Natural killer cell (primary cell): ENCODE results near the gene RPS24. TPM values are rescaled to one million over a fixed set of nuclear protein-coding genes. Genes with fewer than 3 reads are reported as not detected.

Experiments used
- ATAC-seq, 3 donors: fragments of 150-1000 bp in 2 of 3; fragments of 200-7000 bp in 1 of 3; cut with Tn5 transposase; 1 replicate in 1 of 3; 2 replicates in 2 of 3; pipeline ENCODE4 v1.10.0; 2021; ENCODE audit warnings: mild to moderate bottlenecking in 2 of 3, moderate library complexity in 2 of 3
- DNase-seq, 2 donors: peaks; one replicate each; pipeline versions ENCODE4 v3.0.0 to v3.0.0-alpha.2; 2013 to 2021; ENCODE audit warnings: mixed read lengths in 1 of 2
- H3K27ac ChIP-seq: one replicate; pipeline ENCODE4 v1.5.1; 2013; ENCODE audit warnings: mild to moderate bottlenecking, low read length
- H3K27me3 ChIP-seq: one replicate; pipeline ENCODE4 v1.6.1; 2013; ENCODE audit warnings: low read length; ENCODE audit not compliant: control insufficient read depth, insufficient read depth
- H3K36me3 ChIP-seq: one replicate; pipeline ENCODE4 v1.6.1; 2013; ENCODE audit warnings: low read length; ENCODE audit not compliant: control insufficient read depth, insufficient read depth
- H3K4me1 ChIP-seq: one replicate; pipeline ENCODE4 v1.6.1; 2013; ENCODE audit warnings: low read length; ENCODE audit not compliant: control insufficient read depth, insufficient read depth
- H3K4me3 ChIP-seq: one replicate; pipeline ENCODE4 v1.5.1; 2013; ENCODE audit warnings: low read length
- H3K9me3 ChIP-seq: one replicate; pipeline ENCODE4 v1.6.1; 2013; ENCODE audit warnings: low read length; ENCODE audit not compliant: control insufficient read depth, insufficient read depth
- H3K27ac Mint-ChIP-seq, 2 donors: one replicate each; pipeline ENCODE4 v1.8.0; 2022; ENCODE audit warnings: mild to moderate bottlenecking in 2 of 2, mixed read lengths in 2 of 2, moderate library complexity in 1 of 2
- H3K27me3 Mint-ChIP-seq, 2 donors: one replicate each; pipeline ENCODE4 v1.8.0; 2022; ENCODE audit warnings: low read depth in 2 of 2, mixed read lengths in 2 of 2
- H3K36me3 Mint-ChIP-seq: one replicate; pipeline ENCODE4 v1.8.0; 2022; ENCODE audit warnings: mixed read lengths
- H3K4me1 Mint-ChIP-seq, 2 donors: one replicate each; pipeline ENCODE4 v1.8.0; 2022; ENCODE audit warnings: mixed read lengths in 2 of 2
- H3K4me3 Mint-ChIP-seq: one replicate; pipeline ENCODE4 v1.8.0; 2022; ENCODE audit warnings: mild to moderate bottlenecking, moderate library complexity, mixed read lengths
- H3K9me3 Mint-ChIP-seq, 2 donors: one replicate each; pipeline ENCODE4 v1.8.0; 2022; ENCODE audit warnings: mixed read lengths in 2 of 2
- CTCF ChIP-seq: fragments of 200-600 bp; IDR thresholded peaks from one replicate; pipeline ENCODE4 v1.8.0; 2022; ENCODE audit warnings: antibody characterized with exemption
- WGBS: methylation state at CpG from one replicate; pipeline ENCODE4 v1.1.7; 2013; ENCODE audit warnings: missing lambda C conversion rate; ENCODE audit not compliant: insufficient coverage; 5-methylcytosine and 5-hydroxymethylcytosine counted together
- intact Hi-C: fragments of 100-400 bp; cut with micrococcal nuclease; formaldehyde crosslinking; loops from one replicate; pipeline ENCODE4 v1.14.2; 2022
- total RNA-seq, 4 donors: library from RNA; stranded (reverse); fragments of 120-200 nt in 1 of 4; gene quantifications; one replicate each; pipeline versions ENCODE4 v1.2.3 to v1.2.4, GENCODE V29; 2013 to 2022

The RPS24 gene
- 1,000 to 10,000 TPM in 1 of 3 donors, 100 to 1,000 TPM in 2; 887 to 1,039 (median 981) TPM for total RNA-seq
- total RNA-seq (2013), result 4,976 TPM

DNA sequence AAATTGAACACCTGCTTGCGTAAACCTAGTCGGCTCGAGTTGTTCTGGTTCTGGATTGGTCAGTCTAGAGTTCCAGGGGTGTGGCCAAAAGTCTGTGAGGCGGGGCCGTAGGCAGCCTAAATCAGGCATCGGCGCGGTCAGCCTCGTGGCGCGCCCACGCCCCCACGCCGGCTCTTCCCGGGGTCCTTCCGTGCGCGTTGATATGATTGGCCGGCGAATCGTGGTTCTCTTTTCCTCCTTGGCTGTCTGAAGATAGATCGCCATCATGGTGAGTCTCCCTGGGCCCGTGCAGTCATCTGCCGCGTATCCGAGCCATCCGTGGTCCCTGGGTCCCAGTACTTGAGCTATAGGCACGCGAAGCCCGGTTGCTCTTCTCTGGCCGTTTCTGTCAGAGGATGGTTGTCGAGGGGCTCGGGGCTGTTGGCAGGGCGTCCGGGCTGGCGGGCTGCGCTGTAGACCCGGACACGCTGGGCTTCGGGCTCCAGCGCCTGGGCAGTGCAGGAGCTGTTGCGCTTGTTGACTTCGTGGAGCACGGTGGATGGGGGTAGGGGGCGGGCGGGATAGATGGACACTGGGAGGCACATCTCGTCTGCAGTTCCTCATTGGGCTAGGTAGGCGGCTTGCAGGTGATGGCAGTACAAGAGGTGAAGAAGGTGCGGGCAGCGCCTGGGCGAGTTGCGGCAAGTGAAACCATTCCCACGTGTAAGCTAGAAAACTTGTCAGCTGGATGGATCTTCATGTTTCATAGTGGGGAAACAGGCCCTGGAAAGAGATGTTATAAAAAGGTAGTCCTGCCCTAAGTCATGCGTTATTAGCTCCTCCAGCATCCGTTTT lies at the start of gene RPS24:
Gene RPS24 (plus strand): TSS at position 227 of the 834 bp plus-strand sequence. CDS start 39 bp downstream, at position 266.
- no peak for TF ChIP-seq CTCF

GRCh38 chr10:77984986-77985385 lies 48.7 kb upstream of the RPS24 start:
- H3K36me3 Mint-ChIP-seq, result peaks cover 37% of the 10 kb centered on the region
- no peak for ATAC-seq
- no peak overlapping the region for H3K27ac Mint-ChIP-seq

More for the DNA sequence above, at the start of gene RPS24:
- no peaks in the 10 kb centered on the region for H3K9me3 ChIP-seq
- WGBS, result under 1% methylated on average over 52 of the region's 55 CpGs
- Mint-ChIP-seq H3K36me3 (peaks cover 7% of the 10 kb centered on the region), H3K9me3 (no peaks in the 10 kb centered on the region), H3K4me3 (peak within 1 kb of the TSS; percentile 83), H3K4me1 (peaks cover 50 to 54% of the 10 kb centered on the region in 2 donors), H3K27me3 (no peaks in the 10 kb centered on the region), H3K27ac (peak within 1 kb of the TSS; percentile 52 to 90)
- intact Hi-C loops, result loop anchor here (2.0 kb wide), 1 partner anchor 269 kb away; no protein-coding TSS in a partner anchor
- peak within 1 kb of the TSS; percentile 46 for H3K27ac ChIP-seq
- H3K36me3 ChIP-seq, result peaks cover 37% of the 10 kb centered on the region
- peak; percentile 90 to 98 for DNase-seq
- H3K4me1 ChIP-seq, result peaks cover 18% of the 10 kb centered on the region
- ATAC-seq, result peak; percentile 85 to 96 (median 85)
- H3K4me3 ChIP-seq, result peak within 1 kb of the TSS; percentile 96
- H3K27me3 ChIP-seq, result no peaks in the 10 kb centered on the region

GRCh38 chr10:77987671-77988255 lies 45.9 kb upstream of the RPS24 start:
- no peaks in the 10 kb centered on the region for H3K4me1 Mint-ChIP-seq
- H3K36me3 ChIP-seq, result peaks cover 86% of the 10 kb centered on the region
- 95% methylated on average over 7 of the region's 7 CpGs for WGBS
- intact Hi-C loops, result no loop called here
- peaks cover 28% of the 10 kb centered on the region for H3K36me3 Mint-ChIP-seq
- DNase-seq, result no peak
- H3K9me3 ChIP-seq, result no peaks in the 10 kb centered on the region
- H3K4me3 Mint-ChIP-seq, result no peak overlapping the region
- no peaks in the 10 kb centered on the region for H3K4me1 ChIP-seq
- no peaks in the 10 kb centered on the region for H3K9me3 Mint-ChIP-seq
- H3K27me3 Mint-ChIP-seq, result no peaks in the 10 kb centered on the region
- ATAC-seq, result no peak
- no peak for TF ChIP-seq CTCF
- H3K27ac Mint-ChIP-seq, result no peak overlapping the region
- no peak overlapping the region for H3K4me3 ChIP-seq
- no peak overlapping the region for H3K27ac ChIP-seq
- H3K27me3 ChIP-seq, result no peaks in the 10 kb centered on the region

More at GRCh38 chr10:77984986-77985385, 48.7 kb upstream of the RPS24 start:
- 93% methylated on average over 4 of the region's 4 CpGs for WGBS
- Mint-ChIP-seq H3K4me3 (no peak overlapping the region), H3K27me3 (no peaks in the 10 kb centered on the region), H3K4me1 (no peaks in the 10 kb centered on the region), H3K9me3 (no peaks in the 10 kb centered on the region)
- Histone ChIP-seq H3K4me3 (no peak overlapping the region), H3K27ac (no peak overlapping the region), H3K36me3 (peaks cover 87% of the 10 kb centered on the region), H3K27me3 (no peaks in the 10 kb centered on the region), H3K4me1 (no peaks in the 10 kb centered on the region), H3K9me3 (no peaks in the 10 kb centered on the region)
- no peak for TF ChIP-seq CTCF
- intact Hi-C loops, result no loop called here
- no peak for DNase-seq
